HG02840 (cell line): Measurements from ENCODE around the gene RABL6.
A peak's percentile ranks its signal among the peaks of the same experiment; 100 is the strongest.
"Not testable (repeated sequence)": the region's sequence is repeated elsewhere in the genome, so short reads cannot be mapped to it uniquely, and the experiment has no call there.

Experiments used
- ATAC-seq: cut with Tn5 transposase; IDR thresholded peaks from one replicate; pipeline ENCODE4 v1.9.1; 2021; ENCODE audit warnings: mild to moderate bottlenecking, moderate library complexity, moderate number of reproducible peaks; ENCODE audit not compliant: unreplicated experiment, low FRiP score

The RABL6 gene

DNA sequence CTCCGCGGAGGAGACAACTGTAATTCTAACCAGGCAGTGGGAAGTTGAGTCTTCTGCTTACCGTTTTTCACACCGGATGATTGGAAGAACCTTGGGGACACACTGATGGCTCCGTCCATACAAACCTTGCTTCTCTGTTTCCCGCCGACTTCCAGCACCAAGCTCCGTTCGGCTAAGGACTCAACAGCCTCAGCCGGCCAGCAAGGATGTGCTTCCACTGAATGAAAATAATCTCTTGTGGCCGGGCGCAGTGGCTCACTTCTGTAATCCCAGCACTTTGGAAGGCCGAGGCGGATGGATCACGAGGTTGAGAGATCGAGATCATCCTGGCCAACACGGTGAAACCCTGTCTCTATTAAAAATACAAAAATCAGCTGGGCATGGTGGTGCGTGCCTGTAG is 60.2 kb downstream of the RABL6 start:
- no peak for ATAC-seq

- ATAC-seq = no peak
Observed at GRCh38 chr9:136868644-136869043, 60.9 kb downstream of the RABL6 start.

- ATAC-seq = not testable (repeated sequence)
Observed at GRCh38 chr9:136869611-136870010, 61.9 kb downstream of the RABL6 start.

DNA sequence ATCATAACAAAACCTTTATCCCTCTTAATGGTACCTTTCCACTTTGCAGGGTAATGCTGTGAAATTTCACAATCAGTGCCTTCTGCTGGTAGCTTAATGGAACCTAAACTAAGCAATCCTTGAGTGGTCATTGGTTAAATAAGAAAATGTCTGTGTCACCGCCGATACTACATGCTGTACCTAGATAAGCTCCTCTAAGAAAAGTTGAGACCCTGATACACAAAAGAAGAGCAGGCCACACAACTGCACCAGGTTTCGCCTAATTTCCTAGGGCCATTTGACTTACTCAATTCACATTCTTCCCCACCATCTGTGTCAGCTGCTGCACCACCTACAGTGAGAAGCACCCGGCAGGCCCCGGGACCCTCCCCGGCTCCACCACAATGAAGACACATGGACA is 67.4 kb downstream of the RABL6 start:
- no peak for ATAC-seq

- ATAC-seq = no peak
Observed at GRCh38 chr9:136876476-136876875, 68.7 kb downstream of the RABL6 start.

DNA sequence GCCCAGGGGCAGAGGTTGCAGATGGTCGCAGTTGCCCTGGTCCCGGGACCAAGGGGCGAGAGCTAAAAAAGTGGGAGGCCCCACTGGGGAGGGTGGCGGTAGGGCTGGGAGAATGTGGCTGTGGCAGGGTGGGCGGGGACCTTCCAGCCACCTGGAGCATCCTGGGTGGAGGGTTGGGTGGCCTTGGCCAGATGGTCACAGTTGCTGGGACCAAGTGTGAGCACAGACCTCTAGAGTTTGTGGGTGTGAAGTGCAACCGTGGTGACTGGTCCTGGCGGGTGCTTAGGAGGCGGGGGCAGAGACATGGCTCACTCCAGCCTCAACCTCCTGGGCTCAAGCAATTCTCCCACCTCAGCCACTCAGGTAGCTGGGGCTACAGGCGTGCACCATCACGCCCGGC is 72.9 kb downstream of the RABL6 start:
- no peak for ATAC-seq

DNA sequence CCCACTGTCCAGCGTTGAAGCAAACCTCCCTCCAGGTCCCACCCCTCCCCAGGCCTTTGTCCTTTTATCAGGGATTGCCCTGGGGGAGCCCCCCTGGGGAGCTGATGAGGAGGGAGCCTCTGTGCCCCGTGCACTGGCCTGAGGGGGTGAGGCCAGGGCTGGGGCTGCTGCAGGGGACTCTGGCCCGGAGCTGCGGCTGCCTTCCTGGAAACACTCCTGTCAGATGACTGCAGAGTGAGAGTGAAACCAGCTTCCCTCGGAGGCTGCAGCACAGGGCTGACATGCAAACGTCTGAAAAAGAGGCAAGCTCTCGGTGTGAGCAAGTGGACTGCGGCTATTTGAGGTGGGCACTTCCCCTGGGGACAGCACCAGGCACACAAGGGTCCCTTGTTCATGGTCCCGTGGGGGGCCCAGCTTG is 74.0 kb downstream of the RABL6 start:
- ATAC-seq = no peak

- ATAC-seq = no peak
Observed at GRCh38 chr9:136882109-136882946, 74.6 kb downstream of the RABL6 start.

GRCh38 chr9:136882947-136883283 is 75.2 kb downstream of the RABL6 start:
- ATAC-seq = not testable (repeated sequence)

DNA sequence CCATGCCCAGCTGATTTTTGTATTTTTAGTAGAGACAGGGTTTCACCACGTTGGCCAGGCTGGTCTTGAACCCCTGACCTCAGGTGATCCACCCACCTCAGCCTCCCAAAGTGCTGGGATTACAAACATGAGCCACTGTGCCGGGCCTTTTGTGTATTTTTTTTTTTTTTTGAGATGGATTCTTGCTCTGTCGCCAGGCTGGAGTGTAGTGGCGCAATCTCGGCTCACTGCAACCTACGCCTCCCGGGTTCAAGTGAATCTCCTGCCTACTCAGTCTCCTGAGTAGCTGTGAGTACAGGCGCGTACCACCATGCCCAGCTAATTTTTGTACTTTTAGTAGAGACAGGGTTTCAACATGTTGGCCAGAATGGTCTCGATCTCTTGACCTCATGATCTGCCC is 75.9 kb downstream of the RABL6 start:
- not testable (repeated sequence) for ATAC-seq

- ATAC-seq = peak; percentile 73
Observed at GRCh38 chr9:136885950-136886578, 78.3 kb downstream of the RABL6 start, which contains the start of gene TRAF2. TSS of gene TRAF2 (plus strand) at chr9:136886516. CDS start at chr9:136898741, 12,225 bp downstream.

- peak; percentile 29 for ATAC-seq
Observed at GRCh38 chr9:136886610-136887597, 79.2 kb downstream of the RABL6 start.

- ATAC-seq = no peak
Observed at GRCh38 chr9:136888454-136888853, 80.7 kb downstream of the RABL6 start.

DNA sequence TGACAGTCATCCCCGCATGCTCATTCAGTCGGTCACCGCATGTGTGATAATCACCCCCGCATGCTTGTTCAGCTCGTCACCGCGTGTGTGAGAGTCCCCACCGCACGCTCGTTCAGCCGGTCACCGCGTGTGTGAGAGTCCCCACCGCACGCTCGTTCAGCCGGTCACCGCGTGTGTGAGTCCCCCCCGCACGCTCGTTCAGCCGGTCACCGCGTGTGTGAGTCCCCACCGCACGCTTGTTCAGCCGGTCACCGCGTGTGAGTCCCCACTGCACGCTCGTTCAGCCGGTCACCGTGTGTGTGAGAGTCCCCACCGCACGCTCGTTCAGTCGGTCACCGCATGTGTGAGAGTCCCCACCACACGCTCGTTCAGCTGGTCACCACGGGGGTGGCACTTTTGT is 82.1 kb downstream of the RABL6 start:
- ATAC-seq = no peak

- no peak for ATAC-seq
Observed at GRCh38 chr9:136890661-136891060, 82.9 kb downstream of the RABL6 start.
